ENCODE measurements around the gene CDYL2. TPM values are rescaled to one million over a fixed set of nuclear protein-coding genes. Genes with fewer than 3 reads are reported as not detected.
"Not testable (repeated sequence)": the region's sequence is repeated elsewhere in the genome, so short reads cannot be mapped to it uniquely, and the experiment has no call there.

The CDYL2 gene
- total and polyA plus RNA-seq, 4 donors: 8.5 to 15.9 (median 11.7) TPM

- Histone ChIP-seq H3K27me3 (ENCODE audit: control insufficient read depth, insufficient read depth, low read length) (no peaks in the 10 kb centered on the region), H3K27ac (ENCODE audit: low read depth, low read length) (no peak overlapping the region), H3K4me3 (ENCODE audit: low read depth, low read length) (no peak overlapping the region), H3K4me1 (ENCODE audit: control insufficient read depth, insufficient read depth, low read length) (peaks cover 3% of the 10 kb centered on the region), H3K9me3 (ENCODE audit: control insufficient read depth, insufficient read depth, low read length) (peaks cover 9% of the 10 kb centered on the region), H3K36me3 (ENCODE audit: control insufficient read depth, insufficient read depth, low read length) (no peaks in the 10 kb centered on the region)
- DNase-seq (ENCODE audit: low read depth in 4 of 6, low spot score in 6 of 6): no peak
- no CpG with 5 or more reads among the region's 1 CpG for WGBS (ENCODE audit: insufficient coverage)
These were observed 141.3 kb downstream of the CDYL2 start for GRCh38 chr16:80663078-80663477.

GRCh38 chr16:80659865-80660264 is 144.5 kb downstream of the CDYL2 start:
- no CpG with 5 or more reads among the region's 1 CpG for WGBS (ENCODE audit: insufficient coverage)
- no peaks in the 10 kb centered on the region for H3K4me1 ChIP-seq (ENCODE audit: control insufficient read depth, insufficient read depth, low read length)
- H3K4me3 ChIP-seq (ENCODE audit: low read depth, low read length): no peak overlapping the region
- H3K27ac ChIP-seq (ENCODE audit: low read depth, low read length): no peak overlapping the region
- H3K36me3 ChIP-seq (ENCODE audit: control insufficient read depth, insufficient read depth, low read length): no peaks in the 10 kb centered on the region
- no peaks in the 10 kb centered on the region for H3K27me3 ChIP-seq (ENCODE audit: control insufficient read depth, insufficient read depth, low read length)
- H3K9me3 ChIP-seq (ENCODE audit: control insufficient read depth, insufficient read depth, low read length): peaks cover 9% of the 10 kb centered on the region
- no peak for DNase-seq (ENCODE audit: low read depth in 4 of 6, low spot score in 6 of 6)

GRCh38 chr16:80656711-80657150 is 147.7 kb downstream of the CDYL2 start:
- Histone ChIP-seq H3K36me3 (ENCODE audit: control insufficient read depth, insufficient read depth, low read length) (no peaks in the 10 kb centered on the region), H3K27me3 (ENCODE audit: control insufficient read depth, insufficient read depth, low read length) (no peaks in the 10 kb centered on the region), H3K27ac (ENCODE audit: low read depth, low read length) (no peak overlapping the region), H3K4me3 (ENCODE audit: low read depth, low read length) (no peak overlapping the region), H3K9me3 (ENCODE audit: control insufficient read depth, insufficient read depth, low read length) (peaks cover 9% of the 10 kb centered on the region), H3K4me1 (ENCODE audit: control insufficient read depth, insufficient read depth, low read length) (no peaks in the 10 kb centered on the region)
- no peak for DNase-seq (ENCODE audit: low read depth in 4 of 6, low spot score in 6 of 6)
- WGBS (ENCODE audit: insufficient coverage): 67% methylated on average over 6 of the region's 8 CpGs

- Histone ChIP-seq H3K36me3 (ENCODE audit: control insufficient read depth, insufficient read depth, low read length) (no peaks in the 10 kb centered on the region), H3K27me3 (ENCODE audit: control insufficient read depth, insufficient read depth, low read length) (no peaks in the 10 kb centered on the region), H3K27ac (ENCODE audit: low read depth, low read length) (no peak overlapping the region), H3K9me3 (ENCODE audit: control insufficient read depth, insufficient read depth, low read length) (peaks cover 9% of the 10 kb centered on the region), H3K4me1 (ENCODE audit: control insufficient read depth, insufficient read depth, low read length) (no peaks in the 10 kb centered on the region), H3K4me3 (ENCODE audit: low read depth, low read length) (no peak overlapping the region)
- WGBS (ENCODE audit: insufficient coverage): 75% methylated on average over 2 of the region's 4 CpGs
- DNase-seq (ENCODE audit: low read depth in 4 of 6, low spot score in 6 of 6): no peak
These were observed 148.2 kb downstream of the CDYL2 start for GRCh38 chr16:80656161-80656560.

GRCh38 chr16:80655751-80656150 is 148.6 kb downstream of the CDYL2 start:
- Histone ChIP-seq H3K4me3 (ENCODE audit: low read depth, low read length) (no peak overlapping the region), H3K4me1 (ENCODE audit: control insufficient read depth, insufficient read depth, low read length) (no peaks in the 10 kb centered on the region), H3K36me3 (ENCODE audit: control insufficient read depth, insufficient read depth, low read length) (no peaks in the 10 kb centered on the region), H3K27ac (ENCODE audit: low read depth, low read length) (no peak overlapping the region), H3K9me3 (ENCODE audit: control insufficient read depth, insufficient read depth, low read length) (peaks cover 7% of the 10 kb centered on the region), H3K27me3 (ENCODE audit: control insufficient read depth, insufficient read depth, low read length) (no peaks in the 10 kb centered on the region)
- no peak for DNase-seq (ENCODE audit: low read depth in 4 of 6, low spot score in 6 of 6)
- WGBS (ENCODE audit: insufficient coverage): 92% methylated on average over 8 of the region's 9 CpGs

- Histone ChIP-seq H3K27ac (ENCODE audit: low read depth, low read length) (no peak overlapping the region), H3K36me3 (ENCODE audit: control insufficient read depth, insufficient read depth, low read length) (no peaks in the 10 kb centered on the region), H3K4me1 (ENCODE audit: control insufficient read depth, insufficient read depth, low read length) (no peaks in the 10 kb centered on the region), H3K4me3 (ENCODE audit: low read depth, low read length) (no peak overlapping the region), H3K9me3 (ENCODE audit: control insufficient read depth, insufficient read depth, low read length) (peaks cover 1% of the 10 kb centered on the region), H3K27me3 (ENCODE audit: control insufficient read depth, insufficient read depth, low read length) (no peaks in the 10 kb centered on the region)
- 92% methylated on average over 13 of the region's 14 CpGs for WGBS (ENCODE audit: insufficient coverage)
- no peak for DNase-seq (ENCODE audit: low read depth in 4 of 6, low spot score in 6 of 6)
These were observed 150.1 kb downstream of the CDYL2 start for GRCh38 chr16:80654094-80654862.

- no peak for DNase-seq (ENCODE audit: low read depth in 4 of 6, low spot score in 6 of 6)
- Histone ChIP-seq H3K27me3 (ENCODE audit: control insufficient read depth, insufficient read depth, low read length) (no peaks in the 10 kb centered on the region), H3K36me3 (ENCODE audit: control insufficient read depth, insufficient read depth, low read length) (no peaks in the 10 kb centered on the region), H3K9me3 (ENCODE audit: control insufficient read depth, insufficient read depth, low read length) (peaks cover 4% of the 10 kb centered on the region), H3K4me3 (ENCODE audit: low read depth, low read length) (no peak overlapping the region), H3K27ac (ENCODE audit: low read depth, low read length) (no peak overlapping the region), H3K4me1 (ENCODE audit: control insufficient read depth, insufficient read depth, low read length) (no peaks in the 10 kb centered on the region)
- WGBS (ENCODE audit: insufficient coverage): 82% methylated on average over 3 of the region's 5 CpGs
These were observed 152.0 kb downstream of the CDYL2 start for GRCh38 chr16:80652441-80652840.

GRCh38 chr16:80650281-80650680 is 154.1 kb downstream of the CDYL2 start:
- not testable (repeated sequence) for H3K27me3 ChIP-seq (ENCODE audit: control insufficient read depth, insufficient read depth, low read length); DNase-seq (ENCODE audit: low read depth in 4 of 6, low spot score in 6 of 6); H3K4me1 ChIP-seq (ENCODE audit: control insufficient read depth, insufficient read depth, low read length); H3K27ac ChIP-seq (ENCODE audit: low read depth, low read length); H3K36me3 ChIP-seq (ENCODE audit: control insufficient read depth, insufficient read depth, low read length); H3K4me3 ChIP-seq (ENCODE audit: low read depth, low read length); H3K9me3 ChIP-seq (ENCODE audit: control insufficient read depth, insufficient read depth, low read length)
- WGBS (ENCODE audit: insufficient coverage): no CpG with 5 or more reads among the region's 1 CpG

GRCh38 chr16:80640316-80640715 is 164.1 kb downstream of the CDYL2 start:
- H3K9me3 ChIP-seq (ENCODE audit: control insufficient read depth, insufficient read depth, low read length): peaks cover 4% of the 10 kb centered on the region
- no peaks in the 10 kb centered on the region for H3K36me3 ChIP-seq (ENCODE audit: control insufficient read depth, insufficient read depth, low read length)
- no peak overlapping the region for H3K27ac ChIP-seq (ENCODE audit: low read depth, low read length)

GRCh38 chr16:80639636-80640035 is 164.8 kb downstream of the CDYL2 start:
- H3K36me3 ChIP-seq (ENCODE audit: control insufficient read depth, insufficient read depth, low read length): no peaks in the 10 kb centered on the region
- no peak for DNase-seq (ENCODE audit: low read depth in 4 of 6, low spot score in 6 of 6)
- WGBS (ENCODE audit: insufficient coverage): 88% methylated on average over 3 of the region's 6 CpGs
- no peak overlapping the region for H3K4me3 ChIP-seq (ENCODE audit: low read depth, low read length)
- no peak overlapping the region for H3K27ac ChIP-seq (ENCODE audit: low read depth, low read length)
- H3K4me1 ChIP-seq (ENCODE audit: control insufficient read depth, insufficient read depth, low read length): no peaks in the 10 kb centered on the region
- no peaks in the 10 kb centered on the region for H3K27me3 ChIP-seq (ENCODE audit: control insufficient read depth, insufficient read depth, low read length)
- peaks cover 4% of the 10 kb centered on the region for H3K9me3 ChIP-seq (ENCODE audit: control insufficient read depth, insufficient read depth, low read length)

More at GRCh38 chr16:80640316-80640715, 164.1 kb downstream of the CDYL2 start:
- no peak for DNase-seq (ENCODE audit: low read depth in 4 of 6, low spot score in 6 of 6)
- Histone ChIP-seq H3K4me3 (ENCODE audit: low read depth, low read length) (no peak overlapping the region), H3K27me3 (ENCODE audit: control insufficient read depth, insufficient read depth, low read length) (no peaks in the 10 kb centered on the region), H3K4me1 (ENCODE audit: control insufficient read depth, insufficient read depth, low read length) (no peaks in the 10 kb centered on the region)
- WGBS (ENCODE audit: insufficient coverage): 96% methylated on average over 3 of the region's 3 CpGs

All from spinal cord (tissue), 10 donors.